PFSK-1 (cell line): Measurements from ENCODE around the gene CLEC11A.

ENCODE experiments used
- FOXP2 ChIP-seq: optimal IDR thresholded peaks from 2 replicates; pipeline ENCODE3; 2011; ENCODE audit warnings: borderline replicate concordance, control low read depth, inconsistent platforms; ENCODE audit not compliant: insufficient read depth; ENCODE audit errors: extremely low read length, extremely low read depth
- POLR2AphosphoS5 ChIP-seq: IDR thresholded peaks from 2 replicates; pipeline ENCODE4 v1.6.1; 2012; ENCODE audit warnings: low read depth, mild to moderate bottlenecking, control low read depth, low read length, moderate library complexity
- SIN3A ChIP-seq: IDR thresholded peaks from 2 replicates; pipeline ENCODE4 v1.6.1; 2012; ENCODE audit warnings: mild to moderate bottlenecking, low read length, moderate library complexity, borderline replicate concordance; ENCODE audit not compliant: insufficient read depth
- TAF1 ChIP-seq: IDR thresholded peaks from 2 replicates; pipeline ENCODE4 v1.6.1; 2012; ENCODE audit warnings: low read length, control low read depth, borderline replicate concordance; ENCODE audit not compliant: insufficient read depth
- TF ChIP-seq, protein P1 (sequence below), 2 experiments: IDR thresholded peaks; 2 replicates each; pipeline versions ENCODE4 v1.6.1 to v1.8.0; 2011 to 2012; ENCODE audit warnings: low read depth in 2 of 2, low read length in 2 of 2, control low read depth in 1 of 2, inconsistent platforms in 1 of 2, mild to moderate bottlenecking in 1 of 2, moderate library complexity in 1 of 2; ENCODE audit not compliant: insufficient read depth in 1 of 2

DNA sequence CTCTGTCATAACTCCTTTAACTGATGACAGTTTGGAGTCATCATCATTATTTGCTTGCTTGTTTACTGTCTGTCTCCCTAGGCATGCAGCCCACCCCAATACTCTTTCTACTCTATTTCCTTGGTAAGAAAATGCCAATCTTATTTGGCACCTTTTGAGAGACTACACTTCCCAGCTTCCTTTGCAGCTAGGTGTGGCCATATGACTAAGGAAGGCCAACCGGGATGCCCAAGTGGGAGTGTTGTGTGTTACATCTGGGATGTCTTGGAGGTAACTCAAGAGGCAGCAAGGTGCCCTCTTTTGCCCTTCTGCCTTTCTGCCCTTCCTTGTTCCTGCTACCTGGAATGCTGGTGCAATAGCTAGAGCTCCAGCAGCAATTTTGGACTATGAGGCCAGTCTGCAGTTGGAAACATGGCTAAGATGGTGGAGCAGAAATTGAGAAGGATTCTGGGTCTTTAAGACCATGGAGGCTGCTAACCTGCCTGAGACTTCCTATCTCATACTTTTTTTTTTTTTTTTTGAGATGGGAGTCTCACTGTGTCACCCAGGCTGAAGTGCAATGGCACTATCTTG lies 46.5 kb upstream of the CLEC11A start:
- no peak for TF ChIP-seq POLR2AphosphoS5
- TF ChIP-seq TAF1: no peak
- TF ChIP-seq SIN3A: no peak
- TF ChIP-seq, protein P1, sequence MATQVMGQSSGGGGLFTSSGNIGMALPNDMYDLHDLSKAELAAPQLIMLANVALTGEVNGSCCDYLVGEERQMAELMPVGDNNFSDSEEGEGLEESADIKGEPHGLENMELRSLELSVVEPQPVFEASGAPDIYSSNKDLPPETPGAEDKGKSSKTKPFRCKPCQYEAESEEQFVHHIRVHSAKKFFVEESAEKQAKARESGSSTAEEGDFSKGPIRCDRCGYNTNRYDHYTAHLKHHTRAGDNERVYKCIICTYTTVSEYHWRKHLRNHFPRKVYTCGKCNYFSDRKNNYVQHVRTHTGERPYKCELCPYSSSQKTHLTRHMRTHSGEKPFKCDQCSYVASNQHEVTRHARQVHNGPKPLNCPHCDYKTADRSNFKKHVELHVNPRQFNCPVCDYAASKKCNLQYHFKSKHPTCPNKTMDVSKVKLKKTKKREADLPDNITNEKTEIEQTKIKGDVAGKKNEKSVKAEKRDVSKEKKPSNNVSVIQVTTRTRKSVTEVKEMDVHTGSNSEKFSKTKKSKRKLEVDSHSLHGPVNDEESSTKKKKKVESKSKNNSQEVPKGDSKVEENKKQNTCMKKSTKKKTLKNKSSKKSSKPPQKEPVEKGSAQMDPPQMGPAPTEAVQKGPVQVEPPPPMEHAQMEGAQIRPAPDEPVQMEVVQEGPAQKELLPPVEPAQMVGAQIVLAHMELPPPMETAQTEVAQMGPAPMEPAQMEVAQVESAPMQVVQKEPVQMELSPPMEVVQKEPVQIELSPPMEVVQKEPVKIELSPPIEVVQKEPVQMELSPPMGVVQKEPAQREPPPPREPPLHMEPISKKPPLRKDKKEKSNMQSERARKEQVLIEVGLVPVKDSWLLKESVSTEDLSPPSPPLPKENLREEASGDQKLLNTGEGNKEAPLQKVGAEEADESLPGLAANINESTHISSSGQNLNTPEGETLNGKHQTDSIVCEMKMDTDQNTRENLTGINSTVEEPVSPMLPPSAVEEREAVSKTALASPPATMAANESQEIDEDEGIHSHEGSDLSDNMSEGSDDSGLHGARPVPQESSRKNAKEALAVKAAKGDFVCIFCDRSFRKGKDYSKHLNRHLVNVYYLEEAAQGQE (IDR thresholded peaks at IDR 0.05; ENCODE audit: insufficient read depth in 1 of 2, low read depth in 2 of 2, low read length in 2 of 2): no peak
- TF ChIP-seq FOXP2: no peak
